CD4-positive, alpha-beta T cell (primary cell): ENCODE data around the gene CDK5RAP1. TPM values are rescaled to one million over a fixed set of nuclear protein-coding genes. Genes with fewer than 3 reads are reported as not detected.

ENCODE experiments used
- ATAC-seq: fragments of 200-7000 bp; cut with Tn5 transposase; one replicate; pipeline ENCODE4 v1.10.0; 2022; ENCODE audit warnings: mild to moderate bottlenecking; ENCODE audit not compliant: poor library complexity
- CTCF ChIA-PET: fragments of 350-600 bp; sonication (Branson Sonifier 250); formaldehyde crosslinking; loops from one replicate; lab custom pipeline; 2021; ENCODE audit warnings: antibody characterized with exemption, inconsistent platforms; lab: Charles Lee
- POLR2A ChIA-PET: fragments of 350-600 bp; sonication (Branson Sonifier 250); formaldehyde crosslinking; loops from one replicate; lab custom pipeline; 2021; ENCODE audit warnings: antibody characterized with exemption, inconsistent platforms; lab: Charles Lee
- DNase-seq, 14 experiments: peaks; one replicate each; pipeline ENCODE4 v3.0.0-alpha.2; 2013 to 2020; ENCODE audit warnings: mixed read lengths in 2 of 14
- H3K27ac ChIP-seq, 2 donors: one replicate each; pipeline versions ENCODE4 v1.5.1 to v1.7.0; 2013; ENCODE audit warnings: low read length in 2 of 2, low read depth in 1 of 2, mild to moderate bottlenecking in 1 of 2
- H3K27me3 ChIP-seq, 2 experiments: 1 replicate in 1 of 2; 2 replicates in 1 of 2; pipeline versions ENCODE4 v1.6.1 to v1.7.0; 2013; ENCODE audit warnings: low read length in 2 of 2, control low read depth in 1 of 2, mild to moderate bottlenecking in 1 of 2, moderate library complexity in 1 of 2; ENCODE audit not compliant: insufficient read depth in 2 of 2, control insufficient read depth in 1 of 2
- H3K36me3 ChIP-seq: one replicate; pipeline ENCODE4 v1.6.1; 2013; ENCODE audit warnings: low read length, control low read depth; ENCODE audit not compliant: insufficient read depth
- H3K4me1 ChIP-seq: one replicate; pipeline ENCODE4 v1.6.1; 2013; ENCODE audit warnings: low read length, control low read depth; ENCODE audit not compliant: insufficient read depth
- H3K4me3 ChIP-seq: one replicate; pipeline ENCODE4 v1.5.1; 2013; ENCODE audit warnings: mild to moderate bottlenecking, low read length, moderate library complexity
- H3K9me3 ChIP-seq, 2 experiments: 1 replicate in 1 of 2; 2 replicates in 1 of 2; pipeline versions ENCODE4 v1.6.1 to v1.7.0; 2013; ENCODE audit warnings: low read length in 2 of 2, mild to moderate bottlenecking in 2 of 2, control low read depth in 1 of 2, moderate library complexity in 1 of 2; ENCODE audit not compliant: control insufficient read depth in 1 of 2, insufficient read depth in 1 of 2
- H3K27ac Mint-ChIP-seq: one replicate; pipeline ENCODE4 v1.8.0; 2020; ENCODE audit warnings: mixed read lengths
- H3K27me3 Mint-ChIP-seq: one replicate; pipeline ENCODE4 v1.8.0; 2021; ENCODE audit warnings: mixed read lengths
- H3K36me3 Mint-ChIP-seq: one replicate; pipeline ENCODE4 v1.8.0; 2021; ENCODE audit warnings: low read depth, mixed read lengths
- H3K4me1 Mint-ChIP-seq: one replicate; pipeline ENCODE4 v1.8.0; 2021; ENCODE audit warnings: low read depth, mixed read lengths
- H3K4me3 Mint-ChIP-seq: one replicate; pipeline ENCODE4 v1.8.0; 2020; ENCODE audit warnings: mild to moderate bottlenecking, mixed read lengths
- H3K9me3 Mint-ChIP-seq: one replicate; pipeline ENCODE4 v1.8.0; 2020; ENCODE audit warnings: mixed read lengths
- CTCF ChIP-seq: fragments of 200-600 bp; IDR thresholded peaks from one replicate; pipeline ENCODE4 v1.8.0; 2022; ENCODE audit warnings: antibody characterized with exemption, mild to moderate bottlenecking
- intact Hi-C, 2 experiments: fragments of 100-400 bp; cut with DNase I in 1 of 2; cut with micrococcal nuclease in 1 of 2; formaldehyde crosslinking; loops; one replicate each; pipeline versions ENCODE4 v1.15.1 to v1.9.0; 2023 to 2025; cut with DNase I, micrococcal nuclease
- total RNA-seq, 174 experiments: library from RNA in 2 of 174; stranded (reverse) in 2 of 174; gene quantifications; one replicate each; pipeline ENCODE4 v1.2.3 and lab custom pipeline; 2021 to 2026

CDK5RAP1 gene
- total RNA-seq, 2 experiments from 2014 or later = 59.7 to 63.0 TPM

GRCh38 chr20:33399924-33400323, 1.4 kb downstream of the CDK5RAP1 start:
- peaks cover 48% of the 10 kb centered on the region for H3K4me1 ChIP-seq
- H3K4me1 Mint-ChIP-seq = peaks cover 66% of the 10 kb centered on the region
- H3K4me3 ChIP-seq = peak overlapping the region; percentile 99

GRCh38 chr20:33394718-33395117, 6.6 kb downstream of the CDK5RAP1 start:
- intact Hi-C loops = no loop called here
- Mint-ChIP-seq H3K4me3 (no peak overlapping the region), H3K4me1 (peaks cover 41% of the 10 kb centered on the region), H3K27ac (peak overlapping the region; percentile 27), H3K36me3 (peaks cover 73% of the 10 kb centered on the region), H3K9me3 (no peaks in the 10 kb centered on the region), H3K27me3 (no peaks in the 10 kb centered on the region)
- POLR2A ChIA-PET = no interaction called here
- H3K36me3 ChIP-seq = peaks cover 58% of the 10 kb centered on the region
- H3K4me3 ChIP-seq = no peak overlapping the region
- no peak for TF ChIP-seq CTCF
- no peaks in the 10 kb centered on the region for H3K9me3 ChIP-seq
- no peaks in the 10 kb centered on the region for H3K27me3 ChIP-seq
- peaks cover 21% of the 10 kb centered on the region for H3K4me1 ChIP-seq
- no peak overlapping the region for H3K27ac ChIP-seq
- ATAC-seq = no peak
- CTCF ChIA-PET = interaction anchor here (1.5 kb wide), 1 partner anchor 273 kb away, joined by 3 read pairs; no protein-coding TSS in a partner anchor
- no peak for DNase-seq

More at GRCh38 chr20:33399924-33400323, 1.4 kb downstream of the CDK5RAP1 start:
- Histone ChIP-seq H3K27ac (no peak overlapping the region), H3K9me3 (no peaks in the 10 kb centered on the region), H3K36me3 (peaks cover 17% of the 10 kb centered on the region), H3K27me3 (no peaks in the 10 kb centered on the region)
- ChIA-PET POLR2A (interaction anchor here (2.2 kb wide), 1 partner anchor 90 kb away, joined by 11 read pairs; the partner anchor contains the start of gene CBFA2T2), CTCF (interaction anchor here (1.0 to 1.6 kb wide), 2 partner anchors 43 to 268 kb away, joined by 3 to 4 read pairs; partner anchors contain the start of gene SNTA1)
- H3K9me3 Mint-ChIP-seq = no peaks in the 10 kb centered on the region
- intact Hi-C loops = loop anchor here (2.0 to 5.0 kb wide), 3 partner anchors 29 to 262 kb away; partner anchors contain the start of genes C20orf144 (in 1 of the 2) and CBFA2T2 (in 1 of the 2)
- no peaks in the 10 kb centered on the region for H3K27me3 Mint-ChIP-seq
- no peak for TF ChIP-seq CTCF
- ATAC-seq = no peak
- peaks cover 32% of the 10 kb centered on the region for H3K36me3 Mint-ChIP-seq
- DNase-seq = no peak
- H3K4me3 Mint-ChIP-seq = peak overlapping the region; percentile 96
- H3K27ac Mint-ChIP-seq = peak overlapping the region; percentile 79

- DNase-seq = no peak
- H3K4me1 ChIP-seq = peaks cover 15% of the 10 kb centered on the region
- Mint-ChIP-seq H3K27me3 (no peaks in the 10 kb centered on the region), H3K4me1 (peaks cover 30% of the 10 kb centered on the region), H3K9me3 (no peaks in the 10 kb centered on the region), H3K36me3 (peaks cover 69% of the 10 kb centered on the region), H3K4me3 (no peak overlapping the region), H3K27ac (no peak overlapping the region)
- peaks cover 59% of the 10 kb centered on the region for H3K36me3 ChIP-seq
- ChIA-PET POLR2A (no interaction called here), CTCF (interaction anchor here (0.5 to 1.5 kb wide), 2 partner anchors 10 to 274 kb away, joined by 3 read pairs; no protein-coding TSS in a partner anchor)
- TF ChIP-seq CTCF = no peak
- ATAC-seq = no peak
- no peaks in the 10 kb centered on the region for H3K27me3 ChIP-seq
- no peak overlapping the region for H3K4me3 ChIP-seq
- H3K27ac ChIP-seq = no peak overlapping the region
- intact Hi-C loops = no loop called here
- H3K9me3 ChIP-seq = no peaks in the 10 kb centered on the region
Measured at GRCh38 chr20:33393609-33394008, 7.7 kb downstream of the CDK5RAP1 start.
